Neural crest cell (in vitro differentiated cells): ENCODE data around the gene ABHD2. TPM values are rescaled to one million over a fixed set of nuclear protein-coding genes. Genes with fewer than 3 reads are reported as not detected.

ENCODE experiments used
- DNase-seq: peaks from one replicate; pipeline ENCODE4 v3.0.0; 2021; ENCODE audit warnings: low read depth, mixed read lengths, low spot score
- H3K27ac Mint-ChIP-seq: one replicate; pipeline ENCODE4 v1.8.0; 2021; ENCODE audit warnings: mild to moderate bottlenecking, mixed read lengths; ENCODE audit not compliant: unreplicated experiment
- H3K27me3 Mint-ChIP-seq: 2 replicates; pipeline ENCODE4 v1.8.0; 2021; ENCODE audit warnings: low read depth, mild to moderate bottlenecking, mixed read lengths
- H3K36me3 Mint-ChIP-seq: 2 replicates; pipeline ENCODE4 v1.8.0; 2021; ENCODE audit warnings: low read depth, mild to moderate bottlenecking, mixed read lengths
- H3K4me1 Mint-ChIP-seq: 2 replicates; pipeline ENCODE4 v1.8.0; 2021; ENCODE audit warnings: mixed read lengths
- H3K4me3 Mint-ChIP-seq: one replicate; pipeline ENCODE4 v1.8.0; 2021; ENCODE audit warnings: mild to moderate bottlenecking, mixed read lengths
- H3K9me3 Mint-ChIP-seq: 2 replicates; pipeline ENCODE4 v1.8.0; 2021; ENCODE audit warnings: mixed read lengths
- CTCF ChIP-seq: fragments of 200-600 bp; sonication (generic); conservative IDR thresholded peaks from 2 replicates; pipeline ENCODE4 v1.5.0; 2021; ENCODE audit warnings: antibody characterized with exemption, mild to moderate bottlenecking
- total RNA-seq: library from RNA; stranded (reverse); gene quantifications from 2 replicates; pipeline ENCODE4 v1.2.1, GENCODE V29; 2021

The ABHD2 gene
- total RNA-seq, 1 donor from 2014 or later, result 31.0 TPM

- no peak overlapping the region for H3K27ac Mint-ChIP-seq
- no peak overlapping the region for H3K4me3 Mint-ChIP-seq
- H3K9me3 Mint-ChIP-seq, result no peaks in the 10 kb centered on the region
- no peaks in the 10 kb centered on the region for H3K27me3 Mint-ChIP-seq
- H3K36me3 Mint-ChIP-seq, result no peaks in the 10 kb centered on the region
- DNase-seq, result no peak
- peaks cover 39% of the 10 kb centered on the region for H3K4me1 Mint-ChIP-seq
- TF ChIP-seq CTCF, result no peak
Measured at GRCh38 chr15:89091627-89092220, 3.5 kb downstream of the ABHD2 start.

- Mint-ChIP-seq H3K4me3 (peak overlapping the region; percentile 35), H3K27ac (no peak overlapping the region), H3K27me3 (no peaks in the 10 kb centered on the region), H3K4me1 (peaks cover 38% of the 10 kb centered on the region), H3K36me3 (no peaks in the 10 kb centered on the region), H3K9me3 (no peaks in the 10 kb centered on the region)
- no peak for TF ChIP-seq CTCF
- no peak for DNase-seq
Measured at GRCh38 chr15:89093509-89093908, 5.3 kb downstream of the ABHD2 start.

- no peak overlapping the region for H3K27ac Mint-ChIP-seq
- no peaks in the 10 kb centered on the region for H3K9me3 Mint-ChIP-seq
- no peak overlapping the region for H3K4me3 Mint-ChIP-seq
- no peak for DNase-seq
- peaks cover 2% of the 10 kb centered on the region for H3K36me3 Mint-ChIP-seq
- H3K4me1 Mint-ChIP-seq, result peaks cover 31% of the 10 kb centered on the region
- TF ChIP-seq CTCF, result no peak
- no peaks in the 10 kb centered on the region for H3K27me3 Mint-ChIP-seq
Measured at GRCh38 chr15:89095073-89095472, 6.8 kb downstream of the ABHD2 start.

GRCh38 chr15:89095556-89095955 is 7.3 kb downstream of the ABHD2 start:
- no peaks in the 10 kb centered on the region for H3K9me3 Mint-ChIP-seq
- peaks cover 30% of the 10 kb centered on the region for H3K4me1 Mint-ChIP-seq
- H3K4me3 Mint-ChIP-seq, result no peak overlapping the region
- no peak for DNase-seq
- TF ChIP-seq CTCF, result no peak
- no peaks in the 10 kb centered on the region for H3K27me3 Mint-ChIP-seq
- peaks cover 2% of the 10 kb centered on the region for H3K36me3 Mint-ChIP-seq
- no peak overlapping the region for H3K27ac Mint-ChIP-seq

GRCh38 chr15:89096664-89097063 is 8.4 kb downstream of the ABHD2 start:
- TF ChIP-seq CTCF, result no peak
- H3K4me1 Mint-ChIP-seq, result peaks cover 20% of the 10 kb centered on the region
- H3K9me3 Mint-ChIP-seq, result no peaks in the 10 kb centered on the region
- no peaks in the 10 kb centered on the region for H3K27me3 Mint-ChIP-seq
- H3K27ac Mint-ChIP-seq, result no peak overlapping the region
- peaks cover 2% of the 10 kb centered on the region for H3K36me3 Mint-ChIP-seq
- H3K4me3 Mint-ChIP-seq, result no peak overlapping the region
- no peak for DNase-seq

- DNase-seq, result no peak
- peaks cover 21% of the 10 kb centered on the region for H3K4me1 Mint-ChIP-seq
- H3K27ac Mint-ChIP-seq, result no peak overlapping the region
- H3K36me3 Mint-ChIP-seq, result peaks cover 2% of the 10 kb centered on the region
- TF ChIP-seq CTCF, result no peak
- no peaks in the 10 kb centered on the region for H3K9me3 Mint-ChIP-seq
- H3K27me3 Mint-ChIP-seq, result no peaks in the 10 kb centered on the region
- no peak overlapping the region for H3K4me3 Mint-ChIP-seq
Measured at GRCh38 chr15:89097313-89097712, 9.1 kb downstream of the ABHD2 start.
